Tibial artery (tissue), 4 donors: ENCODE data around the gene GOLT1B.

Source experiments
- DNase-seq, 2 donors: peaks; one replicate each; pipeline ENCODE4 v3.0.0-alpha.2; 2019
- H3K27ac ChIP-seq, 2 donors: fragments of 200-600 bp; sonication (generic) in 1 of 2; 1 replicate in 1 of 2; 2 replicates in 1 of 2; pipeline ENCODE4 v1.5.1; 2018 to 2019; ENCODE audit warnings: mild to moderate bottlenecking in 1 of 2
- H3K27me3 ChIP-seq, 2 donors: fragments of 200-600 bp; sonication (generic) in 1 of 2; one replicate each; pipeline versions ENCODE4 v1.5.1 to v1.6.0; 2016 to 2019
- H3K36me3 ChIP-seq, 3 donors: fragments of 200-600 bp; sonication (generic) in 2 of 3; one replicate each; pipeline ENCODE4 v1.5.1; 2016 to 2019; ENCODE audit warnings: mild to moderate bottlenecking in 2 of 3
- H3K4me1 ChIP-seq, 4 donors: fragments of 200-600 bp; sonication (generic) in 2 of 4; 1 replicate in 3 of 4; 2 replicates in 1 of 4; pipeline ENCODE4 v1.5.1; 2016 to 2019
- H3K4me3 ChIP-seq, 2 donors: fragments of 200-600 bp; sonication (generic) in 1 of 2; 1 replicate in 1 of 2; 2 replicates in 1 of 2; pipeline ENCODE4 v1.5.1; 2018 to 2019; ENCODE audit warnings: mild to moderate bottlenecking in 2 of 2
- H3K9me3 ChIP-seq, 3 donors: fragments of 200-600 bp; sonication (generic) in 1 of 3; one replicate each; pipeline ENCODE4 v1.5.1; 2016 to 2019
- intact Hi-C: fragments of 100-400 bp; cut with DNase I; formaldehyde crosslinking; loops from one replicate; pipeline ENCODE4 v1.15.0; 2023; ENCODE audit warnings: low total_unique reads
- TF ChIP-seq, protein P1 (sequence below), 2 experiments: fragments of 200-600 bp in 1 of 2; fragments of 450-650 bp in 1 of 2; IDR thresholded peaks; one replicate each; pipeline ENCODE4 v1.5.1; 2017 to 2019; ENCODE audit warnings: antibody characterized with exemption in 2 of 2, mild to moderate bottlenecking in 1 of 2, moderate library complexity in 1 of 2

GOLT1B gene

DNA sequence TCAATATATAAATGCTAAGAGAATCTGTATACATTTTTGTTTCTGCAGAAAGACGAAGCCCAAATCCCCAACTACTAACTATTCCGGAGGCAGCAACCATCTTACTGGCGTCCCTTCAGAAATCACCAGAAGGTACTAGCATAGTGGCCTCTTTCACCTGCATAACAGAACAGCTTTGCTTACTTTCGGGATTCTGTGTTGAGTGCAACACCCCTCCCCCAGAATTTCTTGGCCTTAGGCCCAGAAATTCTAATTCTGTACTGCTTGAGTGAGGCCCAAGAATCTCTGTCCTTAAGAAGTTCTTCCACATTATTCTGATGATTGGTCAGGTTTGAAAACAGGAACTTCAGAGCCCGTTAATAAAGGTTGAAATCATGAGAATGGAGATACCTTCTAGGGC is 27.4 kb downstream of the GOLT1B start:
- Histone ChIP-seq H3K9me3 (no peaks in the 10 kb centered on the region), H3K27me3 (peaks cover 0 to 4% of the 10 kb centered on the region in 2 donors), H3K36me3 (no peaks in the 10 kb centered on the region), H3K4me3 (no peak overlapping the region), H3K27ac (no peak overlapping the region), H3K4me1 (peaks cover 0 to 26% (median 9%) of the 10 kb centered on the region in 4 donors)
- TF ChIP-seq, protein P1, sequence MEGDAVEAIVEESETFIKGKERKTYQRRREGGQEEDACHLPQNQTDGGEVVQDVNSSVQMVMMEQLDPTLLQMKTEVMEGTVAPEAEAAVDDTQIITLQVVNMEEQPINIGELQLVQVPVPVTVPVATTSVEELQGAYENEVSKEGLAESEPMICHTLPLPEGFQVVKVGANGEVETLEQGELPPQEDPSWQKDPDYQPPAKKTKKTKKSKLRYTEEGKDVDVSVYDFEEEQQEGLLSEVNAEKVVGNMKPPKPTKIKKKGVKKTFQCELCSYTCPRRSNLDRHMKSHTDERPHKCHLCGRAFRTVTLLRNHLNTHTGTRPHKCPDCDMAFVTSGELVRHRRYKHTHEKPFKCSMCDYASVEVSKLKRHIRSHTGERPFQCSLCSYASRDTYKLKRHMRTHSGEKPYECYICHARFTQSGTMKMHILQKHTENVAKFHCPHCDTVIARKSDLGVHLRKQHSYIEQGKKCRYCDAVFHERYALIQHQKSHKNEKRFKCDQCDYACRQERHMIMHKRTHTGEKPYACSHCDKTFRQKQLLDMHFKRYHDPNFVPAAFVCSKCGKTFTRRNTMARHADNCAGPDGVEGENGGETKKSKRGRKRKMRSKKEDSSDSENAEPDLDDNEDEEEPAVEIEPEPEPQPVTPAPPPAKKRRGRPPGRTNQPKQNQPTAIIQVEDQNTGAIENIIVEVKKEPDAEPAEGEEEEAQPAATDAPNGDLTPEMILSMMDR (IDR thresholded peaks at IDR 0.05): no peak
- no peak for DNase-seq
- intact Hi-C loops: no loop called here

DNA sequence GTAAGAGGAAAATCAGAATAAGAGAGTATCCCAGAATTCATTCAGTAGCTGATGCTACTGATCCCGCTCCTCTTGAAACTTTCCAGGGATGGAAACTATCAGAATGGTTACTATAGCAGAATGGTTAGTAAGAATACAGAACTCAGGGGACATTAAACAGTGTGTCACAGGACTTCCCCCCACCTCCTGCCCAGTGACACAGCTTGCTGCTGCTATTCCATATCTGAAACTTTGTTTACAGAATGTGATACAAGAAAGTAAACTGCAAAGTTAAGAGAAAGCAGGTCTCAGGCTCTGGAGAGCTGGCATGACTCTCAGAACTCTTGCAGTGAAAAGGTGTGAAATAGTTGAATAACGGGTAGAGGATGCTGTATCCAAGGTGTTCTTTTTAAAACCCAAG is 27.9 kb downstream of the GOLT1B start:
- TF ChIP-seq, protein P1 (IDR thresholded peaks at IDR 0.05): no peak
- H3K4me1 ChIP-seq: peaks cover 0 to 26% (median 9%) of the 10 kb centered on the region in 4 donors
- DNase-seq: no peak
- H3K27ac ChIP-seq: no peak overlapping the region
- H3K27me3 ChIP-seq: peaks cover 0 to 4% of the 10 kb centered on the region in 2 donors
- no peaks in the 10 kb centered on the region for H3K9me3 ChIP-seq
- intact Hi-C loops: no loop called here
- no peak overlapping the region for H3K4me3 ChIP-seq
- H3K36me3 ChIP-seq: no peaks in the 10 kb centered on the region

DNA sequence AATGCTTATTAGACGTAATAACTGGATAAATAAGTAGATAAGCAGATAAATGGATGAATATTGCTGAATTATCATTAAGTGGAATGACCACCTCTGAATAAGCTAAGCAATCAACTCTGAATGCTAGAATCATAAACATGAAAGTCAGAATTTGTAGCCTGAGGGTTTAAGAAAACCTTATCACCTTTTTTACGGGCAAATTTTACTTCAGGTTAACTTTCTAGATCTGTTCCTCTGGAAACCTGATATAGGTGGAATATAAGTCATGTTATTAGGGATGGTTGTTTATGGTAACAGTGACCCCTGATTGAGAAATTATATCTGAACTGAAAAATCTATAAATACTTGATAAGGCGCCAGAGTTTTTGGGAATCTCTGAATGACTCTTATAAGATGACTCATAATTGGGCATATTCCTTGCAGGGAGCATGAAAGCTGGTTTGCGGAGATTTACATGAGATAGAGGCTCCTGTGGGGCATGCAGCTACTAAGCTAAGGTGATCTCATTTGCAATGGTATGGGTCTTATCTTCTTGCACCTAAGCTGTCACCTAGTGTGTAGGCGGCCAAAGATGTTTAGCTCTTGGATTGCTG is 36.6 kb downstream of the GOLT1B start:
- Histone ChIP-seq H3K27ac (no peak overlapping the region), H3K36me3 (no peaks in the 10 kb centered on the region), H3K27me3 (no peaks in the 10 kb centered on the region), H3K4me1 (no peaks in the 10 kb centered on the region), H3K9me3 (no peaks in the 10 kb centered on the region), H3K4me3 (no peak overlapping the region)
- DNase-seq: no peak
- TF ChIP-seq, protein P1 (IDR thresholded peaks at IDR 0.05): no peak
- intact Hi-C loops: no loop called here

DNA sequence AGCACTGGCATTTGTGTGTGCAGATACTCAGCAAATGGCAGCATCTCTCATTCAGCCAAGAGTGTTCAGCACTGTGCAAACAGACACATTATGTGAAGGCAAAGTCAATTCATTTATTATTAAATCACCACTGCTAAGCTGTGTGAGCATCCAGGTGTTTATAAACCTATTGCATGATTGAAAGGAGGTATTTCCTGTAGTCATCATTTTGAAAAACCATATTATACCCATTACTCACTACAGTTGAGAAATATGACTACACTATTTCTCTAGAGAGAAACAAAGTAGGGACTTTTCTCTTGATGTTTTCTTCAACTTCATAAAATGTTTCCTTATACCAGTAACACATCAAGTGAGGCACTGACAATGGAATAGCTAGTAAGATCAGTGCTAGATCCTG is 38.2 kb downstream of the GOLT1B start:
- TF ChIP-seq, protein P1 (IDR thresholded peaks at IDR 0.05): no peak
- intact Hi-C loops: no loop called here
- DNase-seq: no peak

DNA sequence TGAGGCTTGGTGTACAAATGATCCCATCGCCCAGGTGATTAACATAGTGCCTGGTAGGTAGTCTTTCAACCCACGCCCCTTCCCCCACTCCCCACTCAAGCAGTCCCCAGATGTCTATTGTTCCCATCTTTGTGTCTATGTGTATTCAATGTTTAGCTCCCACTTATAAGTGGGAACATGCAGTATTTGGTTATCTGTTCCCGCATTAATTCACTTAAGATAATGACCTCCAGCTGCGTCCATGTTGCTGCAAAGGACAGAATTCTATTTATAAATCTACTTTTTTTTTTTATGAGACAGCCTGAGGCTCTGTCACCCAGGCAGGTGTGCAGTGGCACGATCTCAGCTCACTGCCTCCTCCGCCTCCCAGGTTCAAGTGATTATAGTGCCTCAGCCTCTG is 40.2 kb downstream of the GOLT1B start:
- TF ChIP-seq, protein P1 (IDR thresholded peaks at IDR 0.05): no peak
- no peak overlapping the region for H3K4me3 ChIP-seq
- H3K27me3 ChIP-seq: no peaks in the 10 kb centered on the region
- DNase-seq: no peak
- H3K9me3 ChIP-seq: no peaks in the 10 kb centered on the region
- H3K27ac ChIP-seq: no peak overlapping the region
- intact Hi-C loops: no loop called here
- H3K36me3 ChIP-seq: no peaks in the 10 kb centered on the region
- H3K4me1 ChIP-seq: no peaks in the 10 kb centered on the region

More for the DNA sequence above, 38.2 kb downstream of the GOLT1B start:
- Histone ChIP-seq H3K27me3 (no peaks in the 10 kb centered on the region), H3K36me3 (no peaks in the 10 kb centered on the region), H3K4me3 (no peak overlapping the region), H3K4me1 (no peaks in the 10 kb centered on the region), H3K27ac (no peak overlapping the region), H3K9me3 (no peaks in the 10 kb centered on the region)

- intact Hi-C loops: no loop called here
- no peaks in the 10 kb centered on the region for H3K4me1 ChIP-seq
- no peak overlapping the region for H3K27ac ChIP-seq
- DNase-seq: no peak
- no peaks in the 10 kb centered on the region for H3K27me3 ChIP-seq
- TF ChIP-seq, protein P1 (IDR thresholded peaks at IDR 0.05): no peak
- H3K36me3 ChIP-seq: no peaks in the 10 kb centered on the region
- no peak overlapping the region for H3K4me3 ChIP-seq
- no peaks in the 10 kb centered on the region for H3K9me3 ChIP-seq
Measured at GRCh38 chr12:21542403-21542802, 40.8 kb downstream of the GOLT1B start.
